Mesothelial cell of epicardium (in vitro differentiated cells): ENCODE data around the gene SPAG16. TPM values are rescaled to one million over a fixed set of nuclear protein-coding genes. Genes with fewer than 3 reads are reported as not detected.

Experiments used
- DNase-seq, 2 experiments: peaks; one replicate each; pipeline ENCODE4 v3.0.0; 2021; ENCODE audit warnings: low spot score in 2 of 2; ENCODE audit not compliant: unreplicated experiment in 2 of 2
- H3K27ac Mint-ChIP-seq: 2 replicates; pipeline ENCODE4 v1.8.0; 2021; ENCODE audit warnings: mixed read lengths
- H3K27me3 Mint-ChIP-seq: 2 replicates; pipeline ENCODE4 v1.8.0; 2021; ENCODE audit warnings: low read depth, mixed read lengths
- H3K36me3 Mint-ChIP-seq: 2 replicates; pipeline ENCODE4 v1.8.0; 2021; ENCODE audit warnings: mixed read lengths
- H3K4me1 Mint-ChIP-seq: 2 replicates; pipeline ENCODE4 v1.8.0; 2021; ENCODE audit warnings: mixed read lengths
- H3K4me3 Mint-ChIP-seq: 2 replicates; pipeline ENCODE4 v1.8.0; 2021; ENCODE audit warnings: mild to moderate bottlenecking, moderate library complexity, mixed read lengths
- H3K9me3 Mint-ChIP-seq: 2 replicates; pipeline ENCODE4 v1.8.0; 2021; ENCODE audit warnings: mixed read lengths
- total RNA-seq: library from RNA; stranded (reverse); gene quantifications from 3 replicates; pipeline ENCODE4 v1.2.1, GENCODE V29; 2021
- TF ChIP-seq, protein P1 (sequence below): fragments of 200-600 bp; sonication (generic); IDR thresholded peaks from one replicate; pipeline ENCODE4 v1.5.0; 2021; ENCODE audit warnings: antibody characterized with exemption; ENCODE audit not compliant: unreplicated experiment

Gene SPAG16
- total RNA-seq, 1 donor from 2014 or later, result 35.1 TPM

DNA sequence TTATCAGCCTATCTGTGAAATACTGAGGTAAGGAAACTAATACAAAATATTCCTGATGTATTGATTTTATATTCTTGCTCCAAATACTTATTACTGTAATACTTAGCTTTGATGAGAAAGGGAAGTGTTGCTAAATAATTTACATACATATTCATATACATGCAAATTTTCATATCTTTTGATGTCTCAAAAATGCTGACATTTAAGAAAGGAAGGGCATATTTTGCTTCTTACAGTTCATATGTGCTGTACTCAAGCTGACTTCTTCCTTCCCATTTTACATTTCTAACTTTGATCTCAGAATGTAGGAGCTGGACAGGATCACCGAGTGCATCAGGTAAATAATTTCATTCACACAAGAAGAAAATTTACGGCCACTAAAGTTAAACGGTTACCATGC is 727.4 kb downstream of the SPAG16 start:
- no peaks in the 10 kb centered on the region for H3K27me3 Mint-ChIP-seq
- no peaks in the 10 kb centered on the region for H3K36me3 Mint-ChIP-seq
- no peak overlapping the region for H3K27ac Mint-ChIP-seq
- H3K9me3 Mint-ChIP-seq, result peaks cover 8% of the 10 kb centered on the region
- H3K4me3 Mint-ChIP-seq, result no peak overlapping the region
- DNase-seq, result no peak
- H3K4me1 Mint-ChIP-seq, result no peaks in the 10 kb centered on the region
- TF ChIP-seq, protein P1, sequence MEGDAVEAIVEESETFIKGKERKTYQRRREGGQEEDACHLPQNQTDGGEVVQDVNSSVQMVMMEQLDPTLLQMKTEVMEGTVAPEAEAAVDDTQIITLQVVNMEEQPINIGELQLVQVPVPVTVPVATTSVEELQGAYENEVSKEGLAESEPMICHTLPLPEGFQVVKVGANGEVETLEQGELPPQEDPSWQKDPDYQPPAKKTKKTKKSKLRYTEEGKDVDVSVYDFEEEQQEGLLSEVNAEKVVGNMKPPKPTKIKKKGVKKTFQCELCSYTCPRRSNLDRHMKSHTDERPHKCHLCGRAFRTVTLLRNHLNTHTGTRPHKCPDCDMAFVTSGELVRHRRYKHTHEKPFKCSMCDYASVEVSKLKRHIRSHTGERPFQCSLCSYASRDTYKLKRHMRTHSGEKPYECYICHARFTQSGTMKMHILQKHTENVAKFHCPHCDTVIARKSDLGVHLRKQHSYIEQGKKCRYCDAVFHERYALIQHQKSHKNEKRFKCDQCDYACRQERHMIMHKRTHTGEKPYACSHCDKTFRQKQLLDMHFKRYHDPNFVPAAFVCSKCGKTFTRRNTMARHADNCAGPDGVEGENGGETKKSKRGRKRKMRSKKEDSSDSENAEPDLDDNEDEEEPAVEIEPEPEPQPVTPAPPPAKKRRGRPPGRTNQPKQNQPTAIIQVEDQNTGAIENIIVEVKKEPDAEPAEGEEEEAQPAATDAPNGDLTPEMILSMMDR, result no peak

DNA sequence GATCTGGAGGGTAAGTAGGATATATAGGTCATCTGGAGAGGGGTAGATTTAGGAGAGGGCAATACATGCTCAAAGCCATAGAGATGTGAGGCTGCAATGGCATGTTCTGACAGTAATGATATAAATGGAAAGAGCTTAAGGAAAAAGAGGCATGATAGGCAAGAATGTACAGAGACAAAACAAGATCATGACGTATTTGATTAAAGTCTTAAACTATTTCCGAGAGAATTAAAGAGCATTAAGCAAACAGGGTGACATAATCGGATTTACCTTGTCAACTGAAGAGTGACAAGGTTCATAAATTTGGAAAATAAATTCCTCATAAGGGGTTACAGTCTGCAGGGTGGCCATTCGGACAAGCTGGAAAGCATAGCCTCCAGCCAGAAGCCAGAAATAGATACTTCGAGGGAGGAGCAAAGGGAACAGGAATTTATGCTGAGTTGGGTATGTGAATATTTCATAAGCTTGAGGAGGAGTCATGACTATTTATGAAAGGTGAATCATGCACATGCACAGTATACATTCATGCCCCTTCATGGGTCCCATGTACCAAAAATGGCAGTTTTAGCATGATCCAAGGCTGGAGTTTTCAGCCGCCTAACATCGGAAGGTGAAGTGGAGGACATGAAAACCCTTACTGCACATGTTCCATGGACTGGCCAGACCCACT is 730.4 kb downstream of the SPAG16 start:
- DNase-seq, result no peak
- TF ChIP-seq, protein P1, result no peak
- Mint-ChIP-seq H3K4me3 (no peak overlapping the region), H3K27me3 (no peaks in the 10 kb centered on the region), H3K27ac (no peak overlapping the region), H3K9me3 (no peaks in the 10 kb centered on the region), H3K36me3 (no peaks in the 10 kb centered on the region), H3K4me1 (no peaks in the 10 kb centered on the region)

DNA sequence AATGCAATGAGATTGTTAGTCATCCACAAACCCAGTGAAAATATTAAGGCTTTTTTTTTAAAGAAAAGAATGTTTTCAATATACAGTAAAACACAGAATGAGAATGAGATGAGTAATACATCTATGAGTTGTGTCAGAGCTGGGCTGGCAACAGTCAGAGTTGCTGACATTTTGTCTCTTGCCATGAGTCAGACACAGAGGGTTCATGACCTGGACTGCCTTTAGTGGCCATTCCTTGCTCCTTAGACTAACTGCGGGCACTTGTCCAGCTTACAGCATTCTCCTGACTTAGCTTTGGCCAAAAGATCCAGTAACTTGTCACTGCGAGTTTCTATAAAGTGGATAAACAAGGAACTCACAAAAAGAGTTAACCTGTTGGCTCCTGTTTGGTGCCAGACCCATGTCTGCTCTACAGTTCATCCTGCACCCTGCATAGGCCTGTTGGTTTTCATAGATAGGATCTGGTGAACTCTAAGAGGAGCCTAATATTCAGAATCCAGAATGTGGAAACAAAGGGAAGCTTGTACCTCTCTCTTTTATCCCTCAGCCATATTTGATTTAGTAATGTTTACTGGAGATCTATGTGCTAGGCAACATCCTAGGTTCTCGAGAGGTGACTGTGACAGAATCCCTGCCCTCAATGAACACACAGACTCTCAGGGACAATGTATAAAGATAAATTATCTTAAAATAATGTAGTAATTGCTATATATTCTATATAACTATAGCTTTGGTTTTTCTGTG is 735.1 kb downstream of the SPAG16 start:
- Mint-ChIP-seq H3K27ac (no peak overlapping the region), H3K4me3 (no peak overlapping the region), H3K4me1 (no peaks in the 10 kb centered on the region), H3K27me3 (no peaks in the 10 kb centered on the region), H3K9me3 (no peaks in the 10 kb centered on the region), H3K36me3 (no peaks in the 10 kb centered on the region)
- DNase-seq, result no peak
- TF ChIP-seq, protein P1, result no peak

DNA sequence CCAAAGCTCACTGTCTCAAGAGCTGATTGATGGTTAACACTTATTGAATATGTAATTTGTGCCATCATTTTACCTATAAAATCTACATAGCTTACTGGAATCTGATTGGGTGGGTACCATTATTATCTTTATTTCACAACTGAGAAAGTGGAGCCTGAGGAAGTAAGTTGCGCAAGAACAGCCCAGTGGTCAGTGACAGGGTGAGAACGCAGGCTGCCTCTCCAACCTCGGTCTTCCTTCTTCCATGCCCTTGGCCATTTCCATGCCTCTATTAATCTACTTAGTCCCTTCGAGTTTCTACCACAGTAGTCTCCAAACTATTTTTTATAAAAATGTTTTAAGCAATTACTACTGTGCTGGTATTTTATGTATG is 735.7 kb downstream of the SPAG16 start:
- H3K27ac Mint-ChIP-seq, result no peak overlapping the region
- no peaks in the 10 kb centered on the region for H3K4me1 Mint-ChIP-seq
- DNase-seq, result no peak
- no peak overlapping the region for H3K4me3 Mint-ChIP-seq
- TF ChIP-seq, protein P1, result no peak
- H3K27me3 Mint-ChIP-seq, result no peaks in the 10 kb centered on the region
- no peaks in the 10 kb centered on the region for H3K36me3 Mint-ChIP-seq
- no peaks in the 10 kb centered on the region for H3K9me3 Mint-ChIP-seq

DNA sequence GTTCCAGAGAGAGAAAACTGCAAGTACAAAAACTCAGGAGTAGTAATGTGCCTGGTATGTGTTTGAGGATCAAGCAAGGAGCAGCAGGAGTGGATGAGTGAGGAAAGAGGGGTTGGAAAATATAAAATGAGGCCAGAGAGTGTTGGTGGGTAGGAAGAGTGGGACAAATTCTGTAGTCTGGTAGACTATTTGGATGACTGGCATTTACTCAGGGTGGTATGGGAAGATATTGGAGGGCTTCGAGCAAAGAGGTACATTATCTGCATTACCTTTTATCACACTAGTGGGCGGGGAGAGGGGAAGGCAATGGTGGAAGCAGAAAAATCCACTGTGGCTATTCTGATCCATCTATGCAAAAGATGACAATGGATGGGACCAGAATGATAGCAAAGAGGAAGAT is 744.9 kb downstream of the SPAG16 start:
- no peaks in the 10 kb centered on the region for H3K36me3 Mint-ChIP-seq
- no peak overlapping the region for H3K27ac Mint-ChIP-seq
- TF ChIP-seq, protein P1, result no peak
- DNase-seq, result no peak
- no peak overlapping the region for H3K4me3 Mint-ChIP-seq
- H3K9me3 Mint-ChIP-seq, result no peaks in the 10 kb centered on the region
- H3K4me1 Mint-ChIP-seq, result no peaks in the 10 kb centered on the region
- no peaks in the 10 kb centered on the region for H3K27me3 Mint-ChIP-seq
